Measurements from ENCODE around the gene DOK5. TPM values are rescaled to one million over a fixed set of nuclear protein-coding genes. Genes with fewer than 3 reads are reported as not detected.

DOK5 gene
- total and polyA plus RNA-seq, 12 donors: 0.51 to 21.1 (median 9.1) TPM

DNA sequence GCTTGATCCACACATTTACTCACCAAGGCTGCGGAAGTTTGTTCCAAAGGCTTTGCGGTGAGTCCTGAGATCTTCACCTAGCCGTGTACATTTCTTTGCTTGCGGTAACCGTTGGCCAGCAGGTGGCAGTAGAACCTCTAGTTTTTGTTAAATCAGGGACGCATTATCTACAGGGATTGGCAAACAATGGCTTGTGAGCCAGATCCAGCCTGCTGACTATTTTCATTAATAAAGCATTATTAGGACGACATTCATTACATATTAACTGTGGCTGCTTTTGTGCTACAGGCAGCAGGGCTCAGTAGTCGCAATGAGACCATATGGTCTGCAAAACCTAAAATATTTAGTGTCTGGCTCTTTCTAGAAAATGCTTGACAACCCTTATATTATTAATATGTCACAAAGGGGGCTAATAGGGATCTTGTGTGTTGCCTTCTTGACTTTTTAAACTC, 174.1 kb downstream of the DOK5 start:
- H3K36me3 ChIP-seq: no peaks in the 10 kb centered on the region
- intact Hi-C loops (cut with DNase I): loop anchor here (2.0 to 10.0 kb wide), 9 partner anchors 175 to 552 kb away; partner anchors contain the start of genes DOK5 (in 1 of the 10) and PFDN4 (in 1 of the 10)
- DNase-seq: peak; percentile 65 to 81
- 11 to 13% methylated on average over 8 of the region's 8 CpGs for WGBS, 2 donors
- ATAC-seq: peak; percentile 61 to 86 (median 73)
- H3K4me1 ChIP-seq: peaks cover 0 to 12% (median 0%) of the 10 kb centered on the region in 9 donors
- no peaks in the 10 kb centered on the region for H3K27me3 ChIP-seq
- H3K4me3 ChIP-seq: no peak overlapping the region
- TF ChIP-seq, protein P1, sequence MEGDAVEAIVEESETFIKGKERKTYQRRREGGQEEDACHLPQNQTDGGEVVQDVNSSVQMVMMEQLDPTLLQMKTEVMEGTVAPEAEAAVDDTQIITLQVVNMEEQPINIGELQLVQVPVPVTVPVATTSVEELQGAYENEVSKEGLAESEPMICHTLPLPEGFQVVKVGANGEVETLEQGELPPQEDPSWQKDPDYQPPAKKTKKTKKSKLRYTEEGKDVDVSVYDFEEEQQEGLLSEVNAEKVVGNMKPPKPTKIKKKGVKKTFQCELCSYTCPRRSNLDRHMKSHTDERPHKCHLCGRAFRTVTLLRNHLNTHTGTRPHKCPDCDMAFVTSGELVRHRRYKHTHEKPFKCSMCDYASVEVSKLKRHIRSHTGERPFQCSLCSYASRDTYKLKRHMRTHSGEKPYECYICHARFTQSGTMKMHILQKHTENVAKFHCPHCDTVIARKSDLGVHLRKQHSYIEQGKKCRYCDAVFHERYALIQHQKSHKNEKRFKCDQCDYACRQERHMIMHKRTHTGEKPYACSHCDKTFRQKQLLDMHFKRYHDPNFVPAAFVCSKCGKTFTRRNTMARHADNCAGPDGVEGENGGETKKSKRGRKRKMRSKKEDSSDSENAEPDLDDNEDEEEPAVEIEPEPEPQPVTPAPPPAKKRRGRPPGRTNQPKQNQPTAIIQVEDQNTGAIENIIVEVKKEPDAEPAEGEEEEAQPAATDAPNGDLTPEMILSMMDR (IDR thresholded peaks at IDR 0.05): peak; percentile 49 to 84 (median 78)
- H3K27ac ChIP-seq: no peak overlapping the region
- no peaks in the 10 kb centered on the region for H3K9me3 ChIP-seq

- H3K9me3 ChIP-seq: no peaks in the 10 kb centered on the region
- no peak for ATAC-seq
- peaks cover 0 to 12% (median 0%) of the 10 kb centered on the region in 9 donors for H3K4me1 ChIP-seq
- H3K27ac ChIP-seq: no peak overlapping the region
- no peaks in the 10 kb centered on the region for H3K36me3 ChIP-seq
- intact Hi-C loops (cut with DNase I): loop anchor here in 1 of 10 donors (5.0 kb wide), 1 partner anchor 553 kb away; no protein-coding TSS in a partner anchor
- WGBS, 2 donors: 29 to 30% methylated on average over 4 of the region's 4 CpGs
- no peak for DNase-seq
- TF ChIP-seq, protein P1 (IDR thresholded peaks at IDR 0.05): no peak
- no peaks in the 10 kb centered on the region for H3K27me3 ChIP-seq
- H3K4me3 ChIP-seq: no peak overlapping the region
Measured at GRCh38 chr20:54650052-54650719, 174.8 kb downstream of the DOK5 start.

- intact Hi-C loops (cut with DNase I): loop anchor here in 1 of 10 donors (5.0 kb wide), 1 partner anchor 554 kb away; no protein-coding TSS in a partner anchor
- Histone ChIP-seq H3K27me3 (no peaks in the 10 kb centered on the region), H3K9me3 (no peaks in the 10 kb centered on the region), H3K27ac (no peak overlapping the region), H3K36me3 (no peaks in the 10 kb centered on the region), H3K4me3 (no peak overlapping the region), H3K4me1 (peaks cover 0 to 12% (median 0%) of the 10 kb centered on the region in 9 donors)
- 90 to 91% methylated on average over 3 of the region's 3 CpGs for WGBS, 2 donors
- DNase-seq: no peak
- TF ChIP-seq, protein P1 (IDR thresholded peaks at IDR 0.05): no peak
- no peak for ATAC-seq
Measured at GRCh38 chr20:54651252-54651651, 175.9 kb downstream of the DOK5 start.

DNA sequence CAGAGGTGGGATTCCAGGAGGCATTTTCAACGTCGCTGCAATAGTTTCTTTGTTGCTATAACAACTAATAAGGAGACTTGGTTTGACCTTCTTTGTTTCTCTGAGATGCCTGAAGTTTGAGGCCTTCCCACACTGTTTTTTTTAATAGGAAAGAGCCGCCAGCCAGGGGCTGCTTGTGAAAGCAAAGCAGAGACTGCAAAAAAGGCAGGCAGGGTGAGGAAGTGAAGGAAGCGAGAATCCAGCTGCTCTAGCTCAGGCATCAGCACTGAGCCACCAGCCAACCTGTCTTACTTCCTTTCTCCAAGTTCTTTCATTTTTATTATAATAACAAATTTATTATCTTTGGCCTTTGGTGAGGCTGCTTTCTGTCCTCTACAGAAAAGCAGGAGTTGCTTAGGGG, 179.1 kb downstream of the DOK5 start:
- no peak for DNase-seq

More for the DNA sequence above, 179.1 kb downstream of the DOK5 start:
- 46 to 47% methylated on average over 4 of the region's 4 CpGs for WGBS, 2 donors
- TF ChIP-seq, protein P1 (IDR thresholded peaks at IDR 0.05): no peak
- intact Hi-C loops (cut with DNase I): loop anchor here in 1 of 10 donors (5.0 kb wide), 1 partner anchor 557 kb away; no protein-coding TSS in a partner anchor
- no peaks in the 10 kb centered on the region for H3K36me3 ChIP-seq
- H3K4me1 ChIP-seq: peaks cover 0 to 10% (median 0%) of the 10 kb centered on the region in 9 donors
- H3K4me3 ChIP-seq: no peak overlapping the region
- peak in 2 of 8 donors; percentile 38 to 49 for ATAC-seq
- no peaks in the 10 kb centered on the region for H3K27me3 ChIP-seq
- H3K27ac ChIP-seq: peak overlapping the region in 1 of 10 donors; percentile 8
- no peaks in the 10 kb centered on the region for H3K9me3 ChIP-seq
